NCI-H146 (cell line): ENCODE data around the gene TBC1D21.

Source experiments
- DNase-seq: peaks from one replicate; lab custom pipeline; 2025; lab: John Stamatoyannopoulos, UW

The TBC1D21 gene

GRCh38 chr15:73873456-73873855 is at the start of gene TBC1D21:
Gene TBC1D21, plus strand, starts transcription at chr15:73873564. Its CDS starts 146 bp downstream, at chr15:73873710.
- DNase-seq = no peak

DNA sequence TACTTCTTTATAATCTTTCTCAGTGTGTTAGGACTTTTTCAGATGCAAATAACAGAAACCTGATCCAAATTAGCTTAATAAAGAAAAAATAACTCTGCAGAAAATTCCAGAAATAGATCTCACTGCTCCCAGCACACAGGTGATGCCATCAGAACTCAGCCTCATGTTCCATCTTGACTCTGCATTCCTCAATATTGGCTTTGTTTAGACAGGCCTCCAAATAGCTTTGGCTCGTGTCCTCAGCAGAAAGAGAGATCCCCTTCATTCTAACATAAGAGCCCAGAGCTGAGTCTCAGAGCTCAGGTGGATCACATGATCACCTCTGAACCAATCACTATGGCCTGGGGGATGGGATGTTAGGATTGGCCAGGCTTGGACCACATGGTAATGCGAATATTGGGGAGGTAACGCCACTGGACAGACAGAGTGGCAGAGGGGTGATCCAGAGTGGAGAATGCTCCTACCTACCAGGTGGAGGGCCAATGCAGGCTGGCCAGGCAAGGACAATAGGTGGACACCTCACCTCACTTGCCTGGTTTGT is 46.6 kb upstream of the TBC1D21 start:
- no peak for DNase-seq

DNA sequence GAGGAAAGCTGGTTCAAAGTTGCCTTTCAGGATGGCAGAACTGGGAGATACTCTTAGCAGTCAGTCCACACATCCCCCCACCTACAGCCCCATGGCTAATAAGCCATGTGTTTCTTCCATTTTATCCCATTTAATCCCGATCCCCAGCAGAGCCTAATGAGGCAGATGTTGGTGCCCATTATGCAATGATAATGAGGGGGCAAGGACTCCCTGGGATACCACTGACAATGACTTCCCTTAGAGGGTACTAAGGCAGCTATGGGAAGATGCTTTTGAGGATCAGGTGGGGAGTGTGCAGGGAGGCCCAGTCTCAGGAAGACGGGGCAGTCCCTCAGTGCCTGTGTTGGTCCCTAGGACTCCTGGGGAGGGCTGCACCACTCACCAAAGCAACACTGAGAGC is 43.8 kb upstream of the TBC1D21 start:
- DNase-seq = no peak

DNA sequence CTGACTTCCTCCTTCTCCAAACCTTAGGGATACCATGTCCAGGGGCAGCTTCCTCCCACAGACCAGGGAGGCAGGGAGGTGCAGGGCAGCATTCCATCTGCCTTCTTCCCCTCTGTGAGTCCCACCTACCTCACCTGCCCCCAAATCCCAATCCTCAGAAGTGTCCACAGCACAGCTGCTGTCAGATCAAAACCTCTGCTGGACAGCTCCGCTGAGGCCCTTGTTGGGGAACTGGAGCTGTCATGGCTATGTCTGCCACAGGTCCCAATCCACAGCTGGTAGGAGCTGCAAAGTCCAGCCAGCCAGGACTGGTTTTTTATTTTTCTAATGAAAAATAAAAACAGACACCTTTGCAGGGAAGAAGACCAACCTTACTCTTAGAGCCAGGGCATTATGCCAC is 40.7 kb upstream of the TBC1D21 start:
- no peak for DNase-seq

GRCh38 chr15:73836845-73837244 is 36.5 kb upstream of the TBC1D21 start:
- no peak for DNase-seq

GRCh38 chr15:73838831-73839426 is 34.4 kb upstream of the TBC1D21 start:
- no peak for DNase-seq

DNA sequence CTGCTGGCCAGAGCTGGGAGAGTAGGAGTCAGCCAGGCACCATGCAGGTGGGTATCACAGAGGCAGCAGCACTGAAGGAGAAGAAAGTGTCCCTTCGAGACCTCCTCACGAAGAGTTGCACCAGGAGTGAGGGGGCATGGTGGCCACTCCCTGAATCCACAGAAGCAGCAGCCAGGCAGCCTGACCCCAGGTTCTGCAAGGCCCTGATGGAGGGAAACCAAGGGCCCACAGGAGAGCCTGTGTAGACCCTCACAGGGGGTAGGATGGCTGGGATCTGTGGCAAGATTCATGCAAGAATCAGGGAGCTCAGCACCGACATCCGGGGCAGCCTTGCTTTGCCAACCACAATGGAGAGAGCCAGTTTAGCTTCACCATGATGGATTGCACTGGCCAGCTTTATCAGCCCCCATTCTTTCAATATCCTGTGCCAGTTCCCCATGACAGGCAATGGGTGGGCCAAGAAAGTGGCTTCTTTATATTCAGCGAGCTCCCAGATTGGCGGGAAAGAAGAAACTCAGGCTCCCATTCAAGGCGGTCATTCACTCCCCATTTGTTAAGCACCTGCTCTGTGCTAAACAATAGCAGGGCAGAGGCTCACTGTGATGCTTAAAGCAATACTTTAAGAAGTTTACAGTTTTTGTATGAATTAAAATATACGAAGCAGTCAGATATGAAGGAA is 33.5 kb upstream of the TBC1D21 start:
- no peak for DNase-seq

GRCh38 chr15:73840771-73841170 is 32.6 kb upstream of the TBC1D21 start:
- DNase-seq = no peak

GRCh38 chr15:73841756-73842725 is 31.3 kb upstream of the TBC1D21 start:
- no peak for DNase-seq

DNA sequence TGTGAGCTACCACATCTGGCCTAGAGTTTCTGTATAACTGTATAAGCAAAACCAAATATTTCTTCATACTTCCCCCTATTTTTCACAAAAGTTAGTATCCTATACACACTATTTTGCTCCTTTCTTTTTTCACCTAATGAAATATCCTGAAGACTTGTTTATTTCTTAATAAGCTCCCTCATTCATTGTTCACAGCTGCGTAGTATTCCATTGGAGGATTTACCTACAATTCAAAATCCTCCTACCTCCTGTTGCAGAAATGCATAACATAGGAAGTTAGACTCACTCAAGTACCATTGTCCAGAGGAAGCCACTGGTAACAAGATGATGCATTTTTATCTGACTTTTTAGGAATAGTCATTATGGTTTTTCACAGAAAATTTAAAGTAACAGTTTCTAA is 29.6 kb upstream of the TBC1D21 start:
- no peak for DNase-seq

DNA sequence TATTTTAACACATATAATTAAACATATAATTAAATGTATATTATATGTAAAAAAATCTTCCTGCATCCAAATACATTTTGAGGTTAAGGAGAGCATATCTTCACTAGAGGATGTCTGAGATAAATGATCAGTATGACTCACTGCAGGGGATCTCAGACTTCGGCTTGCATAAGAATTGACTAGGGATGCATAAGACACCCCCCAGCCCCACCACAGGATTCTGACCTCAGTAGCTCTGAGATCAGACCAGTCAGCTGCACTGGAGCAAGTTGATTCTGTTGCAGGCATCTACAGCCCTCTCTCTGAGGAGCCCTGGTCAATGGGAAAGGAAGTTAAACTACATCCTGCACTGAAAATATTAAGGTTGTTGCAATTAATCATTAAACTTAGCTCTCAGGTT is 29.0 kb upstream of the TBC1D21 start:
- no peak for DNase-seq

DNA sequence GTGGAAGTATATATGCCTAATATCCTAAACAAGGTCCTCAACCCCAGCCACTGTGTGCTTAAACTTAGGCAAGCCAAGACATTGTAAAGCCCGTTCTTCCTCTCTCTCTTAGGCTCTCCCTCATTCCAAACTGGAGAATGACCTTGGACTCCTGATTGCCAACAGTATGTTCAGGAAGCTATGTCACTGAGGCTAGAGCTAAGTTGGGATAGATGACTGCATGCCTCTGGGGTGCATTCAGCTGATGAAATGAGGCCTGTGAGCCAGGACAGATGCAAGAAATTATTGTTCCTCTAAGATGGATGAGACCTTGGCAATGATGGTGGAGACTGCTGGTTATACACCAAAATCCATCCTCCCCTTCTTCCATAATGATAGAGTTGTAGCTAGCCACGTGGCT is 27.9 kb upstream of the TBC1D21 start:
- DNase-seq = no peak

GRCh38 chr15:73845907-73846306 is 27.5 kb upstream of the TBC1D21 start:
- DNase-seq = no peak

GRCh38 chr15:73849641-73850040 is 23.7 kb upstream of the TBC1D21 start:
- DNase-seq = no peak

DNA sequence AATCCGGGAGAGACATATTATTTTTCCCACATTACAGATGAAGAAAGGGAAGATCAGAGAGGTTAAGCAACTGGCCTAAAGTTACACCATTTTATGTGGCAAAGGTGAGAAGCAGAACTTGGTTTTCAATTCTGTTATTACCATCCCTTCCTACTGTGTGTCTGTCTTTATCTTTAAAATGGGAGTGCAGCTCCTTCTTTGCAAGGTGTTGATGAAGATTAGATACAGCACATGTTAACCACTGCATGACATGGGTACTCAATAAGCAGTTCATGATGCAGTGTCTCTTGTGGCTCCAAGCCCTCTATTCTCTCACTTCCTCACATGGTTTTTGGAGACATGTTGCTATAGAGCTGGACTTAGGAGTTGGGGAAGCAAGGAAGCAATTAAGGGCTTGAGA is 23.1 kb upstream of the TBC1D21 start:
- no peak for DNase-seq

- DNase-seq = no peak
These were observed 21.7 kb upstream of the TBC1D21 start for GRCh38 chr15:73851689-73852088.

DNA sequence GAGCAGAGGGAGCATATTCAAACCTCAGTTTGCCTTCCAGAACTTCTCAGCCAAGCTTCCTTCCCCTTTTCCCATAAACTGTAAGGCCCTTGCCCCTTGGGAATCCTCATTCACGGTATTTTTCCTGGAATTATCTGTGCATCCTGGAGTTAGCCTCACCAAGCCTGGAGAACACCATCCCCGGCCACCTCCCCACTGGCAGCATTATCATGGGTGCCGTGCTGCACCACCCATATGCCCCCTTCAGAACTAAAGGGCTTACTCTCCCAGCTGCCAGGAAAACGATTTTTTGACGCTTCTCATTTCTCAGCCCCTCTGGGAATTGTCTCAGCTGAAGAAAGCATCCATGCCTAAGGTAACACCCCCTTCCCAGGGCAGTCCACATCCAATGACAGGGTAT is 20.9 kb upstream of the TBC1D21 start:
- DNase-seq = no peak

DNA sequence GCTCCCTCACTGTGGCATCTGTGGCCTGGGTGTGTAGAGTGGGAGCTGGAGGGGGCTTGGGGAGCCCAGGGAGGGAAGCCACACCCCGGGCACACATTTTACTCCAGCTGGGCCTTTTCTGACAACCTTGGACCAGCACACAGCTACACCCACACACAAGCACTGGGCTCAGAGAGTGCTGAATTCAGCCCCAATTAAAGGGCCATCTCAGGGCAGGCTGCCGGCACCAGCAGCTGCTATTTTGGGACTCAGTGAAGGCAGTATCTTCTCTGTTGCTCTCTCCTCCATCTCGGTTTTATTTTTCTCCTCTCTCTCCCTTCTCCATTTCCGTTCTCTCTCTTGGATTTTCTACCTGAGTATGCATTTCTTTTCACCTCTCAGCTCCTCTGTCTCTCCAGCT is 19.1 kb upstream of the TBC1D21 start:
- no peak for DNase-seq

- no peak for DNase-seq
These were observed 16.7 kb upstream of the TBC1D21 start for GRCh38 chr15:73856458-73857192.

GRCh38 chr15:73857193-73857920 is 16.0 kb upstream of the TBC1D21 start:
- DNase-seq = no peak

DNA sequence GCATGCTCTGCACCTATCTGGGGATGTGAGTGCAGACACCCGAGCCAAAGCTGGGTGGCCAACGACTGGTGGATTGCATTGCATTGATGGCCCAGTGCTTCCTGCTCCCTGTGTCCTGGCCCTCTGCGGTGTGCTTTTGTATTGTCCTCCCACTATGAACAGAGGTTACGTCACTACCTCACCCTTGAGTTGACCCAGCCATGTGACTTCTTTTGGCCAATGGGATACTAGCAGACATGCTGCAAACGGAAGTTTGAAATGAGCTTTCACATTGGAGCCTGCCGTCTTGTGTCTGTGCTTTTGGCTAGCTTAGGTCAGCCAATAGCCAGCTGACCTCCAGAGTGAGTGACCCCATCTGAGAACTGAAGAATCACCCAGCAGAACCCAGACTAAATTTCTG is 15.3 kb upstream of the TBC1D21 start:
- DNase-seq = no peak
